ENCODE results near the gene SYT1.

Gene SYT1

GRCh38 chr12:79098530-79098929 lies 234.0 kb downstream of the SYT1 start:
- DNase-seq (ENCODE audit: low read depth in 1 of 2, low spot score in 1 of 2): no peak
- TF ChIP-seq CTCF (IDR thresholded peaks at IDR 0.05; ENCODE audit: insufficient read depth, low read length) (no peak), REST (IDR thresholded peaks at IDR 0.05; ENCODE audit: insufficient replicate concordance, low read depth) (no peak), GABPA (IDR thresholded peaks at IDR 0.05; ENCODE audit: low read depth) (no peak), SPI1 (IDR thresholded peaks at IDR 0.05; ENCODE audit: borderline replicate concordance, low read depth) (no peak), POLR2AphosphoS5 (IDR thresholded peaks at IDR 0.05; ENCODE audit: low read depth) (no peak)
- Histone ChIP-seq H3K27ac (replicated peaks) (no peak overlapping the region), H3K4me3 (replicated peaks; ENCODE audit: insufficient read depth, low read length) (no peak overlapping the region), H3K27me3 (ENCODE audit: insufficient read depth, poor library complexity, severe bottlenecking) (no peaks in the 10 kb centered on the region)

GRCh38 chr12:79108962-79109361 lies 244.4 kb downstream of the SYT1 start:
- DNase-seq (ENCODE audit: low read depth in 1 of 2, low spot score in 1 of 2): no peak
- Histone ChIP-seq H3K4me3 (replicated peaks; ENCODE audit: insufficient read depth, low read length) (no peak overlapping the region), H3K27me3 (ENCODE audit: insufficient read depth, poor library complexity, severe bottlenecking) (no peaks in the 10 kb centered on the region), H3K27ac (replicated peaks) (no peak overlapping the region)
- TF ChIP-seq GABPA (IDR thresholded peaks at IDR 0.05; ENCODE audit: low read depth) (no peak), SPI1 (IDR thresholded peaks at IDR 0.05; ENCODE audit: borderline replicate concordance, low read depth) (no peak), CTCF (IDR thresholded peaks at IDR 0.05; ENCODE audit: insufficient read depth, low read length) (no peak), REST (IDR thresholded peaks at IDR 0.05; ENCODE audit: insufficient replicate concordance, low read depth) (no peak), POLR2AphosphoS5 (IDR thresholded peaks at IDR 0.05; ENCODE audit: low read depth) (no peak)

- DNase-seq (ENCODE audit: low read depth in 1 of 2, low spot score in 1 of 2): no peak
- no peak for TF ChIP-seq GABPA (IDR thresholded peaks at IDR 0.05; ENCODE audit: low read depth)
- no peak for TF ChIP-seq CTCF (IDR thresholded peaks at IDR 0.05; ENCODE audit: insufficient read depth, low read length)
- no peak for TF ChIP-seq POLR2AphosphoS5 (IDR thresholded peaks at IDR 0.05; ENCODE audit: low read depth)
- no peak for TF ChIP-seq SPI1 (IDR thresholded peaks at IDR 0.05; ENCODE audit: borderline replicate concordance, low read depth)
- no peak for TF ChIP-seq REST (IDR thresholded peaks at IDR 0.05; ENCODE audit: insufficient replicate concordance, low read depth)
These were observed 250.3 kb downstream of the SYT1 start for GRCh38 chr12:79114896-79115295.

More at GRCh38 chr12:79114896-79115295, 250.3 kb downstream of the SYT1 start:
- no peak overlapping the region for H3K4me3 ChIP-seq (replicated peaks; ENCODE audit: insufficient read depth, low read length)
- no peaks in the 10 kb centered on the region for H3K27me3 ChIP-seq (ENCODE audit: insufficient read depth, poor library complexity, severe bottlenecking)
- no peak overlapping the region for H3K27ac ChIP-seq (replicated peaks)
